Neural progenitor cell (in vitro differentiated cells): Measurements from ENCODE around the gene OR2C3. TPM values are rescaled to one million over a fixed set of nuclear protein-coding genes. Genes with fewer than 3 reads are reported as not detected.
A peak's percentile ranks its signal among the peaks of the same experiment; 100 is the strongest.

ENCODE experiments used
- DNase-seq: peaks from one replicate; pipeline ENCODE4 v3.0.0-alpha.2; 2016; ENCODE audit warnings: low spot score
- H2AFZ ChIP-seq: fragments of 200-600 bp; sonication (generic); replicated peaks from 2 replicates; pipeline ENCODE4 v1.6.1; 2016; ENCODE audit warnings: antibody characterized with exemption
- H3F3A ChIP-seq: fragments of 200-600 bp; sonication (generic); 2 replicates; pipeline ENCODE4 v1.6.1; 2016; ENCODE audit warnings: antibody characterized with exemption, low read depth
- H3K27ac ChIP-seq: fragments of 200-600 bp; sonication (generic); 2 replicates; pipeline ENCODE4 v1.5.1; 2016; ENCODE audit warnings: mild to moderate bottlenecking
- H3K27me3 ChIP-seq: fragments of 200-600 bp; sonication (generic); 2 replicates; pipeline ENCODE4 v1.6.1; 2016; ENCODE audit warnings: mild to moderate bottlenecking, moderate library complexity
- H3K36me3 ChIP-seq: fragments of 200-600 bp; sonication (generic); 2 replicates; pipeline ENCODE4 v1.5.1; 2016
- H3K4me1 ChIP-seq: fragments of 200-600 bp; sonication (generic); 2 replicates; pipeline ENCODE4 v1.6.1; 2016; ENCODE audit warnings: mixed run types
- H3K4me2 ChIP-seq: fragments of 200-600 bp; sonication (generic); 2 replicates; pipeline ENCODE4 v1.6.1; 2016
- H3K4me3 ChIP-seq: fragments of 200-600 bp; sonication (generic); 2 replicates; pipeline ENCODE4 v1.5.1; 2016
- H3K79me2 ChIP-seq: fragments of 200-600 bp; sonication (generic); 2 replicates; pipeline ENCODE4 v1.6.1; 2016; ENCODE audit warnings: low read depth
- H3K9ac ChIP-seq: fragments of 200-600 bp; sonication (generic); 2 replicates; pipeline ENCODE4 v1.6.1; 2016
- H3K9me3 ChIP-seq: fragments of 200-600 bp; sonication (generic); 2 replicates; pipeline ENCODE4 v1.5.1; 2016; ENCODE audit warnings: low read depth
- H4K20me1 ChIP-seq: fragments of 200-600 bp; sonication (generic); 2 replicates; pipeline ENCODE4 v1.6.1; 2016; ENCODE audit warnings: low read depth
- H3K27ac Mint-ChIP-seq: 3 replicates; pipeline ENCODE4 v1.8.0; 2021; ENCODE audit warnings: mixed read lengths
- H3K27me3 Mint-ChIP-seq: 2 replicates; pipeline ENCODE4 v1.8.0; 2022; ENCODE audit warnings: low read depth, mild to moderate bottlenecking, inconsistent platforms, moderate library complexity, mixed read lengths; ENCODE audit not compliant: insufficient read depth
- H3K36me3 Mint-ChIP-seq: 3 replicates; pipeline ENCODE4 v1.8.0; 2021; ENCODE audit warnings: mixed read lengths
- H3K4me1 Mint-ChIP-seq: 3 replicates; pipeline ENCODE4 v1.8.0; 2021; ENCODE audit warnings: mixed read lengths
- H3K4me3 Mint-ChIP-seq: 3 replicates; pipeline ENCODE4 v1.8.0; 2021; ENCODE audit warnings: mild to moderate bottlenecking, moderate library complexity, mixed read lengths
- H3K9me3 Mint-ChIP-seq: 3 replicates; pipeline ENCODE4 v1.8.0; 2020; ENCODE audit warnings: mixed read lengths
- CTCF ChIP-seq: fragments of 200-600 bp; sonication (generic); IDR thresholded peaks from 2 replicates; pipeline ENCODE4 v1.5.1; 2017; ENCODE audit warnings: antibody characterized with exemption, mild to moderate bottlenecking
- EZH2 ChIP-seq: fragments of 200-600 bp; sonication (generic); IDR thresholded peaks from 2 replicates; pipeline ENCODE4 v1.6.1; 2017; ENCODE audit warnings: antibody characterized with exemption, mild to moderate bottlenecking, moderate library complexity
- EZH2phosphoT487 ChIP-seq: fragments of 200-600 bp; sonication (generic); IDR thresholded peaks from 2 replicates; pipeline ENCODE4 v1.6.1; 2017; ENCODE audit warnings: antibody characterized with exemption
- total RNA-seq: library from RNA; depleted of rRNA; stranded (reverse); fragments of >200 nt; gene quantifications from 2 replicates; pipeline ENCODE4 v1.2.3, GENCODE V29; 2015; ENCODE audit warnings: low replicate concordance

OR2C3 gene
- total RNA-seq = not detected in 2 replicates

- Mint-ChIP-seq H3K36me3 (no peaks in the 10 kb centered on the region), H3K4me3 (no peak within 1 kb of the TSS), H3K27me3 (no peaks in the 10 kb centered on the region), H3K27ac (no peak within 1 kb of the TSS), H3K9me3 (peaks cover 3% of the 10 kb centered on the region), H3K4me1 (peaks cover 4% of the 10 kb centered on the region)
- no peaks in the 10 kb centered on the region for H3F3A ChIP-seq
- H4K20me1 ChIP-seq = no peaks in the 10 kb centered on the region
- no peaks in the 10 kb centered on the region for H3K9me3 ChIP-seq
- H3K4me3 ChIP-seq = no peak within 1 kb of the TSS
- H3K27me3 ChIP-seq = no peaks in the 10 kb centered on the region
- H3K79me2 ChIP-seq = no peaks in the 10 kb centered on the region
- H3K36me3 ChIP-seq = no peaks in the 10 kb centered on the region
- no peak for DNase-seq
- H2AFZ ChIP-seq = no peak within 1 kb of the TSS
- no peak within 1 kb of the TSS for H3K9ac ChIP-seq
- no peak within 1 kb of the TSS for H3K4me2 ChIP-seq
- peaks cover 4% of the 10 kb centered on the region for H3K4me1 ChIP-seq
- H3K27ac ChIP-seq = no peak within 1 kb of the TSS
- TF ChIP-seq EZH2 (no peak), EZH2phosphoT487 (no peak), CTCF (no peak)
Observed at GRCh38 chr1:247536340-247536739, at the start of gene OR2C3. Gene OR2C3 (minus strand): TSS chr1:247536440. CDS start chr1:247532511, 3,929 bp downstream.

GRCh38 chr1:247578946-247579460, 42.8 kb upstream of the OR2C3 start:
- H3K4me1 ChIP-seq = no peaks in the 10 kb centered on the region
- H3K4me2 ChIP-seq = no peak overlapping the region
- no peaks in the 10 kb centered on the region for H3K4me1 Mint-ChIP-seq
- H3K4me3 ChIP-seq = no peak overlapping the region
- H3K27ac ChIP-seq = no peak overlapping the region
- no peak overlapping the region for H3K9ac ChIP-seq
- no peaks in the 10 kb centered on the region for H3K36me3 Mint-ChIP-seq
- no peaks in the 10 kb centered on the region for H3K27me3 Mint-ChIP-seq
- H3K9me3 Mint-ChIP-seq = no peaks in the 10 kb centered on the region
- no peak overlapping the region for H2AFZ ChIP-seq
- no peak for TF ChIP-seq CTCF
- TF ChIP-seq EZH2 = no peak
- no peak for TF ChIP-seq EZH2phosphoT487
- no peaks in the 10 kb centered on the region for H3K36me3 ChIP-seq
- H3F3A ChIP-seq = no peaks in the 10 kb centered on the region
- H3K79me2 ChIP-seq = no peaks in the 10 kb centered on the region
- H3K4me3 Mint-ChIP-seq = no peak overlapping the region
- no peak overlapping the region for H3K27ac Mint-ChIP-seq
- H4K20me1 ChIP-seq = no peaks in the 10 kb centered on the region
- DNase-seq = no peak
- no peaks in the 10 kb centered on the region for H3K27me3 ChIP-seq
- H3K9me3 ChIP-seq = no peaks in the 10 kb centered on the region

- Histone ChIP-seq H3K4me3 (no peak overlapping the region), H3K9ac (no peak overlapping the region), H3K79me2 (no peaks in the 10 kb centered on the region), H3K27me3 (no peaks in the 10 kb centered on the region), H3K4me1 (no peaks in the 10 kb centered on the region), H3K4me2 (no peak overlapping the region), H3K9me3 (no peaks in the 10 kb centered on the region), H3F3A (no peaks in the 10 kb centered on the region), H3K36me3 (no peaks in the 10 kb centered on the region), H3K27ac (no peak overlapping the region), H2AFZ (no peak overlapping the region), H4K20me1 (no peaks in the 10 kb centered on the region)
- Mint-ChIP-seq H3K27ac (no peak overlapping the region), H3K4me1 (no peaks in the 10 kb centered on the region), H3K27me3 (no peaks in the 10 kb centered on the region), H3K4me3 (no peak overlapping the region), H3K36me3 (no peaks in the 10 kb centered on the region), H3K9me3 (peaks cover 4% of the 10 kb centered on the region)
- TF ChIP-seq EZH2 (no peak), CTCF (peak; percentile 58)
- DNase-seq = no peak
Observed at GRCh38 chr1:247576514-247576913, 40.3 kb upstream of the OR2C3 start.
